Sigmoid colon (tissue), 7 donors: Measurements from ENCODE around the gene SLC26A6. TPM values are rescaled to one million over a fixed set of nuclear protein-coding genes. Genes with fewer than 3 reads are reported as not detected.
A peak's percentile ranks its signal among the peaks of the same experiment; 100 is the strongest.

Experiments
- DNase-seq: peaks from one replicate; pipeline ENCODE4 v3.0.0-alpha.2; 2019
- H3K27ac ChIP-seq, 4 donors: fragments of 200-600 bp; sonication (generic); one replicate each; pipeline ENCODE4 v1.5.1; 2016 to 2019; ENCODE audit warnings: mild to moderate bottlenecking in 1 of 4
- H3K27me3 ChIP-seq, 3 donors: fragments of 200-600 bp; sonication (generic); one replicate each; pipeline ENCODE4 v1.5.1; 2019; ENCODE audit warnings: mild to moderate bottlenecking in 1 of 3
- H3K36me3 ChIP-seq, 4 donors: fragments of 200-600 bp; sonication (generic); one replicate each; pipeline ENCODE4 v1.5.1; 2016 to 2019
- H3K4me1 ChIP-seq, 4 donors: fragments of 200-600 bp; sonication (generic); one replicate each; pipeline ENCODE4 v1.5.1; 2017 to 2019
- H3K4me3 ChIP-seq, 4 donors: fragments of 200-600 bp; sonication (generic); one replicate each; pipeline ENCODE4 v1.5.1; 2017 to 2019; ENCODE audit warnings: mild to moderate bottlenecking in 2 of 4, moderate library complexity in 1 of 4
- H3K9me3 ChIP-seq, 4 donors: fragments of 200-600 bp in 3 of 4; sonication (generic) in 3 of 4; one replicate each; pipeline versions ENCODE4 v1.5.1 to v1.6.1; 2013 to 2019
- EP300 ChIP-seq, 4 donors: sonication (generic); formaldehyde crosslinking; IDR thresholded peaks; one replicate each; pipeline ENCODE4 v1.6.1; 2017; ENCODE audit warnings: antibody characterized with exemption in 4 of 4
- POLR2A ChIP-seq, 2 donors: fragments of 450-650 bp; IDR thresholded peaks; one replicate each; pipeline ENCODE4 v1.6.1; 2016; ENCODE audit warnings: antibody characterized with exemption in 2 of 2, mild to moderate bottlenecking in 2 of 2, moderate library complexity in 2 of 2
- POLR2AphosphoS5 ChIP-seq, 4 donors: sonication (generic); formaldehyde crosslinking; IDR thresholded peaks; one replicate each; pipeline ENCODE4 v1.6.1; 2017; ENCODE audit warnings: antibody characterized with exemption in 4 of 4
- WGBS, 2 donors: extraction: QIAGEN DNeasy Blood & Tissue Kit; methylation state at CpG; one replicate each; pipeline ENCODE4 v1.1.7; 2013; 5-methylcytosine and 5-hydroxymethylcytosine counted together
- intact Hi-C: fragments of 100-400 bp; cut with DNase I; formaldehyde crosslinking; loops from one replicate; pipeline ENCODE4 v1.15.1; 2023
- polyA plus RNA-seq, 3 donors: library from polyadenylated mRNA; stranded (reverse); fragments of 200-250 nt; gene quantifications; one replicate each; pipeline ENCODE4 v1.2.3, GENCODE V29; 2013
- total RNA-seq, 4 donors: library from RNA; depleted of rRNA; stranded (reverse); fragments of >200 nt; gene quantifications; one replicate each; pipeline ENCODE4 v1.1.0, GENCODE V29; 2016
- TF ChIP-seq, protein P1 (sequence below), 4 experiments: fragments of 450-650 bp in 3 of 4; fragments of 200-600 bp in 1 of 4; IDR thresholded peaks; one replicate each; pipeline ENCODE4 v1.5.1; 2016 to 2019; ENCODE audit warnings: antibody characterized with exemption in 4 of 4, mild to moderate bottlenecking in 3 of 4, moderate library complexity in 2 of 4
- donor health status: healthy with polysubstance abuse.
- donor health status: Bipolar disorder and iron deficiency.
- donor health status: healthy.

The SLC26A6 gene
- total and polyA plus RNA-seq, 7 donors, result 6.4 to 70.8 (median 16.8) TPM

DNA sequence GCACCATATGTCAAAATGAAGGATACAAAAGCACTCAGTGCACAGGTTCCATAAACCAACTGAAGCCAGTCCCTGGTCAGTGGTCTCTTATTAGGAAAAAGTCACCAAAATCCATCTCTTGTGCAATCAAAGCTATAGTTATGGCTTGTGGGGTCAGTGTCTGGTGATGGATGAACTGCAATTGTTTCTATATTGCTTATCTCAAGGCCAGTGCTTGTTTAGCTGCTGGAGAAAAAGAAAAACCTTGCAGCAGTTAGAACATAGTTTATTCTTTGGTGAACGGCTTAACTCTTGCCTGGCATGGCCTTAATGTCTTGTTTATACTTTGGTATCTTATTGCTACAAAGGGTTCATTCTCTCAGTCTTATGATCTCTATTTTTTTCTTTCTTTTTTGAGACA lies 23.0 kb downstream of the SLC26A6 start:
- intact Hi-C loops, result no loop called here
- no peak overlapping the region for H3K27ac ChIP-seq
- no peak for DNase-seq
- H3K4me1 ChIP-seq, result peaks cover 0 to 22% (median 15%) of the 10 kb centered on the region in 4 donors
- no peak overlapping the region for H3K4me3 ChIP-seq
- TF ChIP-seq POLR2AphosphoS5 (IDR thresholded peaks at IDR 0.05) (no peak), POLR2A (IDR thresholded peaks at IDR 0.05) (no peak), EP300 (IDR thresholded peaks at IDR 0.05) (no peak)
- TF ChIP-seq, protein P1, sequence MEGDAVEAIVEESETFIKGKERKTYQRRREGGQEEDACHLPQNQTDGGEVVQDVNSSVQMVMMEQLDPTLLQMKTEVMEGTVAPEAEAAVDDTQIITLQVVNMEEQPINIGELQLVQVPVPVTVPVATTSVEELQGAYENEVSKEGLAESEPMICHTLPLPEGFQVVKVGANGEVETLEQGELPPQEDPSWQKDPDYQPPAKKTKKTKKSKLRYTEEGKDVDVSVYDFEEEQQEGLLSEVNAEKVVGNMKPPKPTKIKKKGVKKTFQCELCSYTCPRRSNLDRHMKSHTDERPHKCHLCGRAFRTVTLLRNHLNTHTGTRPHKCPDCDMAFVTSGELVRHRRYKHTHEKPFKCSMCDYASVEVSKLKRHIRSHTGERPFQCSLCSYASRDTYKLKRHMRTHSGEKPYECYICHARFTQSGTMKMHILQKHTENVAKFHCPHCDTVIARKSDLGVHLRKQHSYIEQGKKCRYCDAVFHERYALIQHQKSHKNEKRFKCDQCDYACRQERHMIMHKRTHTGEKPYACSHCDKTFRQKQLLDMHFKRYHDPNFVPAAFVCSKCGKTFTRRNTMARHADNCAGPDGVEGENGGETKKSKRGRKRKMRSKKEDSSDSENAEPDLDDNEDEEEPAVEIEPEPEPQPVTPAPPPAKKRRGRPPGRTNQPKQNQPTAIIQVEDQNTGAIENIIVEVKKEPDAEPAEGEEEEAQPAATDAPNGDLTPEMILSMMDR (IDR thresholded peaks at IDR 0.05), result no peak
- peaks cover 0 to 5% (median 2%) of the 10 kb centered on the region in 4 donors for H3K9me3 ChIP-seq
- H3K36me3 ChIP-seq, result peaks cover 0 to 6% (median 0%) of the 10 kb centered on the region in 4 donors
- no peaks in the 10 kb centered on the region for H3K27me3 ChIP-seq
- WGBS, 2 donors, result 30 to 59% methylated on average over 1 of the region's 1 CpG

DNA sequence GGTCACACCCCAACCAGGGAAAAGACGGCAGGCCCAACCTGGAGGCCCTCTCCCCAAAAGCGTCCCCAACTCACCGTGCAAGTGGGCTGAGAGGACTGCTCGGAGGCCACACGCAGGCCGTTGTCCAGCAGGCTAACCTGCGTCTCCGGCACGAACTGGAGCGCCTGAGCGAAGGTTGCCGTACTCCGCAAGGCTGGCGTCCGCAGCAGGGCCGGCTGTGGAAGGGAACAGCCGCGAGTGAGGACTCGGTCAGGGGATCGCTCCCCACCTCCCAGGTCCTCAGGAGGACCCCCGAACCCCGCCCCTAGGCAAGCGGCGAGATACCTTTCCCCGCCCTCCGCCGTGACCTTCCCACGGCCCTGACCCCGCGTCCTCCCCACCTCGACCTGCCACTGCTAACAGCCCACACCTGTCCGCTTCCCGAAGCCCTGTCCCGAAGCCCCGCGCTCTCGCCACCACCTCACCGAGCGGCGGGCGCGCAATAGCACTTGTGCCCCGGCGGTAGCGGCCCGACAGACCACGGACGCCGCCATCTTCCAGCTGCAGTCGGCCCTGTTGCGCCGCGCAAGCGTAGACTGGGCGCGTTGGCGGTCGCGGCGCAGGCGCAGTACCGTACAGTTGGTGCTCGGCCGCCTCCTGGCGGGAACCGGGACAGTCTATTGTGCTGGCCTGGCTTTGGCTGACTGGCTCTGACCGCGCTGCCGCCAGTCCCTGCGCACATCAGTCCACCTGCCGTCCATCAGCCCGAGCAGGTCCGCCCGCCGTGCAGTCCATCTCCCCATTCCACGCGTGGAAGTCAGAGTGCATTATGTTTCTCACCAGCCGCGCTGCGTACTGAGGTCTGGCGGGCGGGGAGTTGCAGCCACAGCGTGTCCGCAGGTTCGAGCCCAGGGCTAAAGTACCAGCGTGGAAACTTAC lies 25.9 kb downstream of the SLC26A6 start, which contains the start of gene UQCRC1:
Gene UQCRC1, minus strand, starts transcription at position 559 of the 918 bp plus-strand sequence. Its CDS starts 26 bp downstream, at position 533.
- Histone ChIP-seq H3K4me3 (peak within 1 kb of the TSS; percentile 79 to 99 (median 96)), H3K27me3 (no peaks in the 10 kb centered on the region), H3K9me3 (no peaks in the 10 kb centered on the region), H3K36me3 (peaks cover 11 to 34% (median 20%) of the 10 kb centered on the region in 4 donors), H3K4me1 (peaks cover 0 to 22% (median 15%) of the 10 kb centered on the region in 4 donors), H3K27ac (peak within 1 kb of the TSS; percentile 87 to 94 (median 93))
- TF ChIP-seq, protein P1 (IDR thresholded peaks at IDR 0.05), result peak; percentile 70 to 87 (median 79)
- no peak for TF ChIP-seq EP300 (IDR thresholded peaks at IDR 0.05)
- TF ChIP-seq POLR2A (IDR thresholded peaks at IDR 0.05), result peak; percentile 59 to 92
- peak; percentile 90 to 96 (median 96) for TF ChIP-seq POLR2AphosphoS5 (IDR thresholded peaks at IDR 0.05)
- peak; percentile 95 for DNase-seq
- intact Hi-C loops, result loop anchor here (2.0 to 5.0 kb wide), 4 partner anchors 25 to 145 kb away; partner anchors contain the start of gene SLC26A6
- 1 to 3% methylated on average over 86 of the region's 86 CpGs for WGBS, 2 donors

DNA sequence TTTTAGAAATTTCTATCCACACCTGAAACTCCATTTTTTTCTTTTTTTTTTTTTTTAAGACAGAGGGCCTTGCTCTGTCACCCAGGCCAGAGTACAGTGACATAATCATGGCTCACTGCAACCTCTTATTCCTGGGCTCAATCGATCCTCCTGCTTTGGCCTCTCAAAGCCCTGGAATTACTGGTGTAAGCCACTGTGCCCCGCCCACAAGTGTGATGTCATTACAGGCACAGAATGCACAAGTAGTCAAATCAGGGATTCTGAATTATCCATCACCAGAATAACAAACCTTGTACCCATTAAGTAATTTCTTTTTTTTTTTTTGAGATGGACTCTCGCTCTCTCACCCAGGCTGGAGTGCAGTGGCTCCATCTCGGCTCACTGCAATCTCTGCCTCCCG lies 27.7 kb downstream of the SLC26A6 start:
- H3K4me3 ChIP-seq, result no peak overlapping the region
- no peak for DNase-seq
- H3K4me1 ChIP-seq, result peaks cover 0 to 22% (median 15%) of the 10 kb centered on the region in 4 donors
- peaks cover 29 to 53% (median 38%) of the 10 kb centered on the region in 4 donors for H3K36me3 ChIP-seq
- no peaks in the 10 kb centered on the region for H3K9me3 ChIP-seq
- no peak for TF ChIP-seq EP300 (IDR thresholded peaks at IDR 0.05)
- TF ChIP-seq POLR2A (IDR thresholded peaks at IDR 0.05), result no peak
- TF ChIP-seq, protein P1 (IDR thresholded peaks at IDR 0.05), result no peak
- TF ChIP-seq POLR2AphosphoS5 (IDR thresholded peaks at IDR 0.05), result no peak
- no peak overlapping the region for H3K27ac ChIP-seq
- intact Hi-C loops, result loop anchor here (5.0 kb wide), 1 partner anchor 75 kb away; no protein-coding TSS in a partner anchor
- WGBS, 2 donors, result 90 to 96% methylated on average over 5 of the region's 5 CpGs
- H3K27me3 ChIP-seq, result no peaks in the 10 kb centered on the region

DNA sequence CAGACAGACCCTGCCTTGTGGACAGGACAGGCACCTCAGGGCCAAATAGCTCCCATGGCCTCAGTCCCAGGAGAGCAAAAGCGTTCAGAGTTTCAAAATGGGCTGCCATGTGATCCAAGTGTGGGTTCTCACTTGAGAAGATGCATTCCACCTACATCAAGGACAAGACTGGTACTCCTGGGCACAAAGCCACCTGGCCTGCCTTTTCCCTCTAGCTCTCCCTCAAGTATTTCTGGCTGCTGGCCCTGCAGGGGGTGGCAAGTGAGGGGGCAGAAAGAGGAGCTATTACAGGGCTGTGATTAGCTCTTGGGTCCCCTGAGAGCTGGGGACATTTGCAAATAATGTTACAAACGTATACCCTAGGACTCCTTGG lies 33.7 kb downstream of the SLC26A6 start:
- Histone ChIP-seq H3K36me3 (peaks cover 52 to 82% (median 69%) of the 10 kb centered on the region in 4 donors), H3K4me3 (no peak overlapping the region), H3K4me1 (peaks cover 0 to 28% (median 20%) of the 10 kb centered on the region in 4 donors), H3K27me3 (no peaks in the 10 kb centered on the region), H3K27ac (no peak overlapping the region), H3K9me3 (no peaks in the 10 kb centered on the region)
- TF ChIP-seq, protein P1 (IDR thresholded peaks at IDR 0.05), result no peak
- TF ChIP-seq POLR2A (IDR thresholded peaks at IDR 0.05) (no peak), EP300 (IDR thresholded peaks at IDR 0.05) (no peak), POLR2AphosphoS5 (IDR thresholded peaks at IDR 0.05) (no peak)
- DNase-seq, result no peak
- intact Hi-C loops, result no loop called here
- 70 to 88% methylated on average over 2 of the region's 2 CpGs for WGBS, 2 donors
